ENCODE measurements around the gene LTBP2. TPM values are rescaled to one million over a fixed set of nuclear protein-coding genes. Genes with fewer than 3 reads are reported as not detected.

The LTBP2 gene
- total RNA-seq, 4 donors from 2014 or later: 19.8 to 51.9 (median 28.8) TPM

DNA sequence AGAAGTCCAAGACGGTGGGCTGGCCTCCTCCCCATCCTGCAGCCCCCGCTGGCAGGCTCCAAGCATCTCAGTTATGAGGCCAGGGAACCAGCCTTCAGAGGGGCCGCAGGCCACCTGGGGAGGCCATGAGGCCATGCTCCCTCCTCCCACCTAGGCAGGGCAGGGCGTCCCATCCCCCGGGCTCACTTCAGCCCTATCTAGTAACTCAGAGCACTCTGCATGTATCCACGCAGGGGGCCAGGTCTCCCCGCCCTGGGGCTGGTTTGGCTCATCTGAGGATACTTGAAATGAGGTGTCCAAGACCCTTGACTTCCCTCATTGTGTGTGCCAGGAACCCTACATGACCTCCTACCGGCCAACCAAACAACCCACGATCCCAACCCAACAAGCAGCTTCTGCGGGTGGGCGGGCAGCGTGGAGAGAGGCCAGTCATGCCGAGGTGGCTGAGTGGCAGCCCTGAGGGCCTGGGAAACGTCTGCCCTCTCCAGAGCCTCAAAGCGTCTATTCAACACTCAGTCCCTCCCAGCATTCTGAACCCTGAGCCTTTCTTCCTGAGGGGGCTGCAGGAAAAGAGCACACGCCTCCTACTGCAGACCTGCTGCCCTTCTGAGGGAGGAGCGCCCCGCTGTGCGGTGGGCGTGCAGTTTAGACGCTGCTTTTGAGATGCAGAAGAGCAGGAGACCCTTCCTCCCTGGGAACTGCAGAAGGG is 101.7 kb downstream of the LTBP2 start:
- Histone ChIP-seq H3K36me3 (no peaks in the 10 kb centered on the region), H3K27me3 (no peaks in the 10 kb centered on the region), H3K27ac (no peak overlapping the region), H3K9me3 (no peaks in the 10 kb centered on the region), H3K4me1 (no peaks in the 10 kb centered on the region), H3K4me3 (no peak overlapping the region)
- DNase-seq (peak in 1 of 2 donors; percentile 12), ATAC-seq (no peak)
- intact Hi-C loops (cut with DNase I; ENCODE audit: low total_unique reads): no loop called here
- no peak for TF ChIP-seq POLR2A (IDR thresholded peaks at IDR 0.05)
- TF ChIP-seq, protein P1, sequence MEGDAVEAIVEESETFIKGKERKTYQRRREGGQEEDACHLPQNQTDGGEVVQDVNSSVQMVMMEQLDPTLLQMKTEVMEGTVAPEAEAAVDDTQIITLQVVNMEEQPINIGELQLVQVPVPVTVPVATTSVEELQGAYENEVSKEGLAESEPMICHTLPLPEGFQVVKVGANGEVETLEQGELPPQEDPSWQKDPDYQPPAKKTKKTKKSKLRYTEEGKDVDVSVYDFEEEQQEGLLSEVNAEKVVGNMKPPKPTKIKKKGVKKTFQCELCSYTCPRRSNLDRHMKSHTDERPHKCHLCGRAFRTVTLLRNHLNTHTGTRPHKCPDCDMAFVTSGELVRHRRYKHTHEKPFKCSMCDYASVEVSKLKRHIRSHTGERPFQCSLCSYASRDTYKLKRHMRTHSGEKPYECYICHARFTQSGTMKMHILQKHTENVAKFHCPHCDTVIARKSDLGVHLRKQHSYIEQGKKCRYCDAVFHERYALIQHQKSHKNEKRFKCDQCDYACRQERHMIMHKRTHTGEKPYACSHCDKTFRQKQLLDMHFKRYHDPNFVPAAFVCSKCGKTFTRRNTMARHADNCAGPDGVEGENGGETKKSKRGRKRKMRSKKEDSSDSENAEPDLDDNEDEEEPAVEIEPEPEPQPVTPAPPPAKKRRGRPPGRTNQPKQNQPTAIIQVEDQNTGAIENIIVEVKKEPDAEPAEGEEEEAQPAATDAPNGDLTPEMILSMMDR (IDR thresholded peaks at IDR 0.05 in 4 of 5, conservative IDR thresholded peaks at IDR 0.05 in 1 of 5): no peak
- in situ Hi-C loops (cut with MboI; ENCODE audit: low sequenced_read_pairs in 4 of 4): no loop called here

DNA sequence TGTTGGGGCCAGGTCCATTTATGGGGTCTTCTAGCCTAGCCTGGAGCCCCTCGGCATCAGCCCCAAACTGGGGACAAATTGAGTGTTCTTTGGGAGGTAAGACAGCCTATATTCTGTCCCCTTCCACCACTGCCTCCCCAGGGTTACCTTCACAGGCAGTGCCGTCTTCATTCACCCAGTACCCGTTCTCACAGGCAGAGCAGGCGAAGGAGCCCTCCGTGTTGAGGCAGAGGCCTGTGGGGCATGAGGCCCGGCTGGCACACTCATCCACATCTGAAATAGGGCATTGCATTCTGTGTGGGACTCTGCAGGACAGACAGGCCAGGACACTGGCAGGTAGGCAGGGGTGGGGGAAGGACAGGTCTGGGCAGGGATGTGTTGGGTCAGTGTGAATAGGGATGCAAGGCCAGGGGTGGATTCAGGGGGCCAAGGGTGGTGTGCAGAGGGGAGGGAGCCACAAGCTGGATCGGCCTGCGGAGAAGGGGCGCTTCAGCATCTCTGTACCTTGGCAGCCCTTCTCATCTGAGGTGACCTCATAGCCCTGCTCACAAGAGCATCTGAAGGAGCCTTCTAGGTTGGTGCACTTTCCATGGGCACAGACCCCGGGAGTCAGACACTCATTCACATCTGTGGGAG is 102.3 kb downstream of the LTBP2 start:
- no peak for TF ChIP-seq POLR2A (IDR thresholded peaks at IDR 0.05)
- TF ChIP-seq, protein P1 (IDR thresholded peaks at IDR 0.05 in 4 of 5, conservative IDR thresholded peaks at IDR 0.05 in 1 of 5): no peak
- H3K36me3 ChIP-seq: no peaks in the 10 kb centered on the region
- no peak overlapping the region for H3K4me3 ChIP-seq
- intact Hi-C loops (cut with DNase I; ENCODE audit: low total_unique reads): no loop called here
- H3K4me1 ChIP-seq: no peaks in the 10 kb centered on the region
- H3K27me3 ChIP-seq: no peaks in the 10 kb centered on the region
- H3K27ac ChIP-seq: no peak overlapping the region
- in situ Hi-C loops (cut with MboI; ENCODE audit: low sequenced_read_pairs in 4 of 4): no loop called here
- no peak for DNase-seq
- H3K9me3 ChIP-seq: no peaks in the 10 kb centered on the region
- ATAC-seq: no peak

DNA sequence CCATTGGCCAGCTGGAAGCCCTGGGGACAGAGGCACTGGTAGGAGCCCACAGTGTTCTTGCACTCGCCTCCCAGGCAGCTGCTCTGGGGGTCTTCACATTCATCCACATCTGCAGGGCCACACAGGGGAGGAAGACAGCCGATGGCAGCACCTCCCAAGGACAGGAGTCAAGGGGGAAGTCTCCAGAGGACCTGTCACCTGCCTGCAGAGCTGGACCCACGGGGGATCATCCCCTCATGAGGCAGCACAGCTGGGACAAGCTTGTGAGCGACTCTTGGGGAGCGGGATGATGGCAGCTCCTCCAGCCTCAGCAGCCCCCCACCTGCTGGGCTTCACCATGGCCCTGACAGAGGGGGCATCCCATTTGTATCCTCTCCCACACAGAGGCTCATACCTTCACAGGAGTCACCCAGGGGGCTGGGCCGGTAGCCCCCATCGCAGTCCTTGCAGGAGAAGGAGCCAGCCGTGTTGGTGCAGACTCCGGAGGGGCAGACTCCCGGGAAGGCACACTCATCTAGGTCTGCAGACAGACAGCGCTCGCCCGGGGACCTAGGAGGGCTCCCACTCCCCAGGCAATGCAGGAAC is 103.1 kb downstream of the LTBP2 start:
- H3K4me3 ChIP-seq: no peak overlapping the region
- H3K36me3 ChIP-seq: no peaks in the 10 kb centered on the region
- in situ Hi-C loops (cut with MboI; ENCODE audit: low sequenced_read_pairs in 4 of 4): no loop called here
- intact Hi-C loops (cut with DNase I; ENCODE audit: low total_unique reads): no loop called here
- H3K27me3 ChIP-seq: no peaks in the 10 kb centered on the region
- no peaks in the 10 kb centered on the region for H3K9me3 ChIP-seq
- no peak for ATAC-seq
- TF ChIP-seq, protein P1 (IDR thresholded peaks at IDR 0.05 in 4 of 5, conservative IDR thresholded peaks at IDR 0.05 in 1 of 5): no peak
- no peak for TF ChIP-seq POLR2A (IDR thresholded peaks at IDR 0.05)
- no peak for DNase-seq
- no peaks in the 10 kb centered on the region for H3K4me1 ChIP-seq
- no peak overlapping the region for H3K27ac ChIP-seq

DNA sequence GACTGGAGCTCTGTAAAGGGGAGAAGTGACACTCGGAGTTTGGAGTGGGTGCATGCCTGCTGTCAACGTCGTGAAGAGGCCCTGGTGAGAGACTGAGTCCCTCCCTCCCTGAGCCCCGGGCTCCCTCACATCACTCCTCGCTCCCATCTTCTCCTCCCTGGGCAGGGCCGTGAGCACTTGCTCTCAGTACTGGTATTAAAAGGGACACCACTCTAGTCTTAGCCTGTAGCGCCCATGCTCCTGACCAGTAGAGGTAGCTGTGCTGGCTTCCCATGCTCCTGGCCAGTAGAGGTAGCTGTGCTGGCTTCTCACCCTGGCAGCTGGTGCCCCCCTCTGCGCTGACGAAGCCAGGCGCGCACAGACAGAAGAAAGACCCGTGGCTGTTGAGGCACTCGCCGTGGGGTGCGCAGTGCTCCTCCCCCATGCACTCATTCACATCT is 103.7 kb downstream of the LTBP2 start:
- ATAC-seq (no peak), DNase-seq (no peak)
- H3K27ac ChIP-seq: no peak overlapping the region
- no peak overlapping the region for H3K4me3 ChIP-seq
- H3K36me3 ChIP-seq: no peaks in the 10 kb centered on the region
- no peaks in the 10 kb centered on the region for H3K9me3 ChIP-seq
- H3K4me1 ChIP-seq: no peaks in the 10 kb centered on the region
- in situ Hi-C loops (cut with MboI; ENCODE audit: low sequenced_read_pairs in 4 of 4) (no loop called here), intact Hi-C loops (cut with DNase I; ENCODE audit: low total_unique reads) (no loop called here)
- no peaks in the 10 kb centered on the region for H3K27me3 ChIP-seq
- TF ChIP-seq, protein P1 (IDR thresholded peaks at IDR 0.05 in 4 of 5, conservative IDR thresholded peaks at IDR 0.05 in 1 of 5): no peak
- no peak for TF ChIP-seq POLR2A (IDR thresholded peaks at IDR 0.05)
